HG03039 (cell line): ENCODE data around the gene ZBED6.
"Not testable (repeated sequence)": the region's sequence is repeated elsewhere in the genome, so short reads cannot be mapped to it uniquely, and the experiment has no call there.

Experiments used
- ATAC-seq: cut with Tn5 transposase; IDR thresholded peaks from one replicate; pipeline ENCODE4 v1.9.1; 2021; ENCODE audit warnings: mild to moderate bottlenecking, moderate library complexity; ENCODE audit not compliant: unreplicated experiment

Gene ZBED6, protein sequence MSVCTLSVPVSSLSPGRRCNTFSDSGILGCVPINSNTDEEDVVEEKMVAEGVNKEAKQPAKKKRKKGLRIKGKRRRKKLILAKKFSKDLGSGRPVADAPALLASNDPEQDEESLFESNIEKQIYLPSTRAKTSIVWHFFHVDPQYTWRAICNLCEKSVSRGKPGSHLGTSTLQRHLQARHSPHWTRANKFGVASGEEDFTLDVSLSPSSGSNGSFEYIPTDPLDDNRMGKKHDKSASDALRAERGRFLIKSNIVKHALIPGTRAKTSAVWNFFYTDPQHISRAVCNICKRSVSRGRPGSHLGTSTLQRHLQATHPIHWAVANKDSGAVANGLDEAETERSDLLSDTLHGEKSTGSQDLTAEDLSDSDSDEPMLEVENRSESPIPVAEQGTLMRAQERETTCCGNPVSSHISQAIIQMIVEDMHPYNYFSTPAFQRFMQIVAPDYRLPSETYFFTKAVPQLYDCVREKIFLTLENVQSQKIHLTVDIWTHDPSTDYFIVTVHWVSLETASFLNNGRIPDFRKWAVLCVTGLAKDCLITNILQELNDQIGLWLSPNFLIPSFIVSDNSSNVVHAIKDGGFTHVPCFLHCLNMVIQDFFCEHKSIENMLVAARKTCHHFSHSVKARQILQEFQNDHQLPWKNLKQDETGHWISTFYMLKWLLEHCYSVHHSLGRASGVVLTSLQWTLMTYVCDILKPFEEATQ (N-terminal part only)

DNA sequence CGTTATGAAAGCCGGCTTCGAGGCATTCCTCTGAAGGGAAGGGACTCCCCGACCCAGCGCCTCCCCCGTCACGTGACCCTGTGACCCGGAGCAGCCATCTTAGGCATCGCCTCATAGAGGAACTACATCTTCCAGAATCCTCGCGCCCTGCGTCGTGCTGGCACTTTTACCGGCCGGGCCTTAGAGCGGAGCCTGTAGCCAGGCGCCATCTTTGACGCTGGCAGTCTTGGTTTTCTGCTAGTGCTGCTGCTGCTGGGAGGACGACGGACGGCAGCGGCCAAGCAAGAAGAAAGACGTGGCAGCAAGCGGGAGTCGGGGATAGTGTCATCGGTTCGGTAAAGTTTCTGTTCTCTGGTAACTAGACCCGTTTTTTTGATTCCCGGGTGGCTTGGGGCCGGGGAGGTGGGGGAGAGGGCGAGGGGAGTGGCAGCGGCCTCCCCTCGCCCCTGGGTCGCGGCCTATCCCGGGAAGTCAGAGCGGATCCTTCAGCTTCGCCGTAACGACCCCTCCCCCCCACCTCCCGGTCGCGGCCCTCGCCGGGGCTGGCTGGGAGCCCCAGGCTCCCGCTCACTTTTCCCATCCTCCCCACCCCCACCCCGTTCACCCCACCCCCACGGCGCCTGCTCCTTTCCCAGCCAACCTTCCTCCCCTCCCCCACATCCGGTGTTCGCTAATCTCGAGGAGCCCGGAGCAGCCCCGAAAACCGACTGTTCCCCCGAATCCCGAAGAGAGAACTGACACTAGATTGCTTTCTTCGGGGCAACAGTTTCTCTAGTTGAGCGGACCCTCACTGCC lies at the start of gene ZBED6, which contains the start of gene ZC3H11A:
TSS of gene ZBED6 (plus strand) at position 183 of the 795 bp plus-strand sequence. CDS start 1,900 bp downstream, outside the sequence.
TSS of gene ZC3H11A (plus strand) at position 183 of the 795 bp plus-strand sequence. CDS start 21,448 bp downstream, outside the sequence.
- ATAC-seq = peak; percentile 91

DNA sequence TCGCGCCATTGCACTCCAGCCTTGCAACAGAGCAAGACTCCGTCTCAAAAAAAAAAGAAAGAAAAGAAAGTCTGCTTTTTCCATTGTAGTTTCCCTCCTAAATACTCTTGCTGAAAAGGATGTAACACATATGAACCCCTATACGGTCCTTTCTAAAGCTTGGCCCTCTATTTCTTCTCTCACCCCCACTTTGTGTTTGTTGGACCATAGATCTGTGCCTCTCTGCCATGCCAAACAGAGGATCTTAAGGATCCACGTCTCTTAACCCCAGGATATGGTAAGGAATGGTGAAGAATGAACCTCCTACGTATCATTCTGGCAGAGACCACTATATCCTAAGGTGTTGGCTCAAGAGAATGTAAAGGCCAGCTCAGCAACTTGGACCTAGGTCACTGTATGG lies 49.1 kb upstream of the ZBED6 start:
- ATAC-seq = no peak

DNA sequence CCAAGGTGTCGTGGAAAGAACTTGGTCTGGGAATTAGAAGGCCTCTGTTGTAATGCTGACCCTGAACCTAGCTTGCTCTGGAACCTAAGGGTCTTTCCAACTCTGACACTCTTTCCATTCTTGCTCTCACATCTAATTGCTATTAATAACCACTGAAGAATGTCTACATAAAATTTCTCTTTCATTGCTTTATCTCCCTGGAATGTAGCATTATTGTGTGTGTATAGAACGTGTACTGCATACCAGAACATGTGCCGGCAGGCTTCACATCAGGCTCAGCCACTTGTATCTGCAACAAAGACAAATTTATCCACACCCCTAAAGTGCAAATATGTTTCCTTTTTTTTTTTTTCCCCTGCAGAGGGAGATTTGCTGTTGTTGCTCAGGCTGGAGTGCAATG lies 44.4 kb upstream of the ZBED6 start:
- no peak for ATAC-seq

DNA sequence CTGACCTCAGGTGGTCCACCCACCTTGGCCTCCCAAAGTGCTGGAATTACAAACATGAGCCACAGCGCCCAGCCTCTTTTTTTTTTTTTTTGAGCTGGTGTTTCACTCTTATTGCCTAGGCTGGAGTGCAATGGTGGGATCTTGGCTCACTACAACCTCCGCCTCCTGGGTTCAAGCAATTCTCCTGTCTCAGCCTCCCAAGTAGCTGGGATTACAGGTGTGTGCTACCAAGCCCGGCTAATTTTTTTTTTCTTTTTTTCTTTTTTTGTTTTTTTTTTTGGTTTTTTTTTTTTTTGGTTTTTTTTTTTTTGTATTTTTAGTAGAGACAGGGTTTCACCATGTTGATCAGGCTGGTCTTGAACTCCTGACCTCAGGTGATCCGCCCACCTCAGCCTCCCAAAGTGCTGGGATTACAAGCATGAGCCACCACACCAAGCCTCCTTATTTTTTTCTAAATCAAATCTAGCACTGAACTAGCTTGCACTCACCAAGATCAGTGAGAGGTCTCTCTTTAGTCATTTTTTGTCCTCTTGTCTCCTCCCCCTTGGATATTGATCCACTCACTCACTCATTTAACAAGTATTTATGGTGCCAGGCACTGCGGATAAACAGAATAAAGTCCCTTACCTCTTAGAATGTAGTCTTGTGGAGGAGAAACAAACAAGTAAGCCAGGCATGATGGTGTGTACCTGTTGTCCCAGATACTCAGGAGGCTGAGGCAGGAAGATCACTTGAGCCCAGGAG lies 43.6 kb upstream of the ZBED6 start:
- ATAC-seq = not testable (repeated sequence)

DNA sequence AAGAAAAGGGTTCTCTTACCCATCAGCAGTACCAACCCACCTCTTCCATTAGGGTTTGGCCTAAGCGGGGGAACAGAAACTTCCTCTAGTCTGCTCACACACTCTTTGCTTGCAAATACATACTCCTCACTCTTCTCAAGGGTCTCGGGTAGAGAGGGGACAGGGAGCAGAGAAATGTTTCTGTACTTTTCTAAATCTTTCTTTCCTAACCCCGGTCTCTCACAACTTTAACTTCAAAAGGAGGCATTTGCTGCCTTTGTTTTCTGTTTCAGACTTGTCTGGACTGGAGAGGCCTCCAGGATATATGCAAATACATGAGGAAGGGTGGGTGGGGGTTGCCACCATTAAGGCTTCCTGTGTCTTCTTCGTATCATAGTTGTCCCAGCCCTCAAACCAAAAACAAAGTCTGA lies 41.0 kb upstream of the ZBED6 start:
- peak; percentile 55 for ATAC-seq

DNA sequence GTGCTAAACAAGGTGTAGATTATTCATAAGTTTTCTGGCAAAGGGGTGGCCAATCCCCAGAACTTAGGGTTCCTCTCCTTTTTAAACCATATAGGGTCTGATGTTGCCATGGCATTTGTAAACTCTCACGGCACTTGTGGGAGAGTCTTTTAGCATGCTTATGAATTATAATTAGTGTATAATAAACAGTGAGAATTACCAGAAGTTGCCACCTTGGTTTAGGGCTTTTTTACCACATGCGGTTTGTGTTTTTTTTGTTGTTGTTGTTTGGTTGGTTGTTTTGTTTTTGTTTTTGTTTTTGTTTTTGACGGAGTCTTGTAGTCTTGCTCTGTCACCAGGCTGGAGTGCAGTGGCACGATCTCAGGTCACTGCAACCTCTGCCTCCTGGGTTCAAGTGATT lies 39.4 kb upstream of the ZBED6 start:
- ATAC-seq = no peak

DNA sequence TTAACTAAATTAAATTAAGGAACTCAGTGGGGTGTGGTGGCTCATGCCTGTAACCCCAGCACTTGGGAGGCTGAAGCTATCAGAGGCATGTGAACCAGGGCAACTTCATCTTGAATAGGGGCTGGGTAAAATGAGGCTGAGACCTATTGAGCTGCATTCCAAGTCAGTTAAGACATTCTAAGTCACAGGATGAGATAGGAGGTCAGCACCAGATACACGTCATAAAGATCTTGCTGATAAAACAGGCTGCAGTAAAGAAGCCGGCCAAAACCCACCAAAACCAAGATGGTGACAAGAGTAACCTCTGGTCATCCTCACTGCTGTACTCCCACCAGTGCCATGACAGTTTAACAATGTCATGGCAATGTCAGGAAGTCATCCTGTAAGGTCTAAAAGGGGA lies 36.7 kb upstream of the ZBED6 start:
- not testable (repeated sequence) for ATAC-seq

DNA sequence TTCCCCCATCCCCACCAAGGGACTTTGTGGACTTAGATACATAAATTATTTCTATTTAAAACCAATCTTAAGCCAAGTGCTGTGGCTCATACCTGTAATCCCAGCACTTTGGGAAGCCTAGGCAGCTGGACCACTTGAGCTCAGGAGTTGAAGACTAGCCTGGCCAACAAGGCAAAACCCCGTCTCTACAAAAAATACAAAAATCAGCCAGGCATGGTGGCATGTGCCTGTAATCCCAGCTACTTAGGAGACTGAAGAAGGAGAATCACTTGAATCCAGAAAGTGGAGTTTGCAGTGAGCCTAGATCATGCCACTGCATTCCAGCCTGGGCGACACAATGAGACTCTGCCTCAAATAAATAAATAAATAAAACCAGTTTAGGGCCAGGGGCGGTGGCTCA lies 34.9 kb upstream of the ZBED6 start:
- ATAC-seq = no peak

DNA sequence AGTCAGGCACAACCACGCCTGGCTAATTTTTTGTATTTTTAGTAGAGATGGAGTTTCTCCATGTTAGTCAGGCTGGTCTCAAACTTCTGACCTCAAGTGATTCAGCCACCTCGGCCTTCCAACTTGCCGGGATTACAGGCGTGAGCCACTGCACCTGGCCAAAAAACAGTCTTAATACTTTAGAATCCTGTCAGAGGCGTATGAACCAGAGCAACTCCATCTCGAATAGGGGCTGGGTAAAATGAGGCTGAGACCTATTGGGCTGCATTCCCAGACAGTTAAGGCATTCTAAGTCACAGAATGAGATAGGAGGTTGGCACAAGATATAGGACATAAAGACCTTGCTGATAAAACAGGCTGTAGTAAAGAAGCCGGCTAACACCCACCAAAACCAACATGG lies 33.5 kb upstream of the ZBED6 start:
- ATAC-seq = not testable (repeated sequence)

DNA sequence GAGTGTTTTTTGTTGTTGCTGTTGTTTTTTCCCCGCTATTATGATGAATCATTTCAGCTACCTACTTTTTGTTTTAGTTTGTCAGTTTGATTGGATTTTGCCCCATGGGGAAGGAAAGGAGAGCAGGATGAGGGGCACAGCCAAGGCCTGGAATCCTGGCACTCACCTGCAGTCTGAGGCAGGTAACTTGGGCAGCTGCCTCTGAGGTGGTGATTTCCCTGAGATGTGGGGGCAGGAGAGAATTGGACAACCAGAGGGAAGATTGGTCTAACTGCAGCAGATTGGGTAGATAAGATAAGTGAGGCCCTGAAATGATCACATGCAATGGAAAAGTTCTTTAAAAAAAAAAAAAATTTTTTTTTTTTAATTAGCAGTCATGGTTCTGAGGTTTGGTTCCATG lies 31.9 kb upstream of the ZBED6 start:
- ATAC-seq = no peak

DNA sequence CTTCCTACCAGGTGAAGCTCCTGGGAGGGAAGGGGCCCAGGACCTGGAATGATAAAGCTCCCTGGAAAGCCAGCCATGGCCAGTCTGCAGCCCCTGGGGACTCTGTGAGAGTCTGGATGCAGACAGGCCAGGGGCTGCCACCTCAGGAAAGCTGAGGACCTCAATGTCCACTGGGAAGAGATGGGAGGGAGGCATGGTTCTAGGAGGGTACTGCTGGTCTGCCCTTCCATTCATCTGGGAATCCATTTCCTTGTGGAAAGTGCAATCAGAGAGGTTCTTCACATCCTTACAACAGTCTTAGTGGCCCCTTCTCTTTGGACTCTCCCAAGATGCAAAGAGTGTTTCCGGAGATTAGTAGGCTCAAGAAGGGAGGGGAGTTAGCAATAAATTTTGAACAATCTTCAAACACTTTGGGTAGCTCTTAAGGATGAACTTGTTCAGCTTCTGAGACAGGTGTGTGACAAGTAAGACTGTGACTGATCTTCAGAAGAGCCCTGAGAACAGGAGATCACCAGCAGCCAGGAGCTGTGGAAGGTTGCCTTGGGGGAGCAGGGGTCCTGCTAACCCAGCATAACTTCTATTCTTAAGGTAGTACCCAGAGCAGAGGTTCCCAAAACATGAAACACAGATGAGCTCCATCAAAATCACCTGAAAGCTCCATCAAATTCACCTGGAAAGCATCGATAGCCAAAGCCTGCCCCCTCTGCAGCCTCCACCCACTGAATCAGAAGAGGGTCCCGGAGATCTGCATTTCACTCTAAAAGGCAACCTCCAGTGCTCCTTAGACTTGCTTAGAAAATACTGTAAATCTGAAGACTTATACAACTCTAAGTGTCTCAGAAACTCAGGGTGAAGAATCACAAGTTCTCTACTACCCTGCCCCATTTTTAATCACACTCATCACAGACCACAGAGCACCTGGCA lies 31.1 kb upstream of the ZBED6 start:
- ATAC-seq = no peak

DNA sequence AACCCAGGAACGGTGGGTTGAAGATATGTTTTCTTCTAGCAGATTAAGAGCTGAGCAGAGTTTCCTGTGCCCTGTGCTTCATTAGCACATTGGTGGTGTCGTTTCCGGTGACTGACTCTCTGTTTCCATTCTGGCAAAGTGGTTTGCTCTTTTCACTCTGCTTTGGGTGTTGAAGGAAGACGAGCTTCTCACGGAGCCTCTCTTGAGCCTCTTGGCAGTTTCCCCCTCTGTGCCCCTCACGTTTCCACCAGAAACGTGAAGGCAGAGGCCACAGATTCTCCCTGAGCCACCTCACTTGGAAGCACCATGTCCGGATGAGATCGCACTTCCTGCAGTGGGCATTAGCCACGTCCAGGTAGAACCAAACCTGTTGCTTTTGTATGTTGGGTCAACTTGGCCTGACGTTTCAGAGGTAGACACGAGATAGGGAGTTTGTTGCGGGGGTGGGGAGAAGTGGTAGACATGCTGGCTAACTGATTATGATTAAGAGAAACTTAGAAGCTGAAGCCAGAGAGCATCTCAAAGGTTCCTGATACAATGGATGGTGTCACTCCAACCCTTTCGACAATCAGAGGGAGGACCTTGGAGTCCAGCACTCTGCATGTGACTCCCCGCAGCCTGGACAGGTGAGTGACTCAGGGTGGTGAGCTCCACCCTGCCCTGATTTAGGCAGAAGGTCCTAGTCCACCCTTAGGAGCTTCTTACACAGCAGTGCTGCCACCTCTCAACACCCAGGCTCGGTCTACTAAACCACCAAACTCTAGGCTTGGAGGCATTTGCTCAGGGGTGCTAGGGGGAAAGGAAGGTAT lies 30.2 kb upstream of the ZBED6 start, which contains the start of gene LAX1:
TSS of gene LAX1 (plus strand) at position 155 of the 809 bp plus-strand sequence. CDS start at position 538, 383 bp downstream.
- ATAC-seq = no peak

DNA sequence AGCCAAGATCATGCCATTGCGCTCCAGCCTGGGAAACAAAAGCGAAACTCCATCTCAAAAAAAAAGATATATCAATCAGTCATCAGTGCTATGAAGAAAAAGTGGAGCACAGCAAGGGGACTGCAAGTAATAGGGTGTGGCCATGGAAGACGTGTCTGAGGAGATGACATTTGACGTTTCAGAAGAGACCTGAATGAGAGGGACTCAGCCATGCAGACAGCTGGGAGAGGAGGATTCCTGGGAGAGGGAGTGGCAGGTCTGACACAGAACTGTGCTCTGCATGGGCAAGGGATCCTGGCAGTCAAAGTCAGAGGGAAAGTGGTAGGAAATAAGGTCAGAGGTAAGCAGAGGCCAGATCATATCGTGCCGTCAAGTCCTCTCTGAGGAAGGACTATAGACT lies 27.2 kb upstream of the ZBED6 start:
- no peak for ATAC-seq

DNA sequence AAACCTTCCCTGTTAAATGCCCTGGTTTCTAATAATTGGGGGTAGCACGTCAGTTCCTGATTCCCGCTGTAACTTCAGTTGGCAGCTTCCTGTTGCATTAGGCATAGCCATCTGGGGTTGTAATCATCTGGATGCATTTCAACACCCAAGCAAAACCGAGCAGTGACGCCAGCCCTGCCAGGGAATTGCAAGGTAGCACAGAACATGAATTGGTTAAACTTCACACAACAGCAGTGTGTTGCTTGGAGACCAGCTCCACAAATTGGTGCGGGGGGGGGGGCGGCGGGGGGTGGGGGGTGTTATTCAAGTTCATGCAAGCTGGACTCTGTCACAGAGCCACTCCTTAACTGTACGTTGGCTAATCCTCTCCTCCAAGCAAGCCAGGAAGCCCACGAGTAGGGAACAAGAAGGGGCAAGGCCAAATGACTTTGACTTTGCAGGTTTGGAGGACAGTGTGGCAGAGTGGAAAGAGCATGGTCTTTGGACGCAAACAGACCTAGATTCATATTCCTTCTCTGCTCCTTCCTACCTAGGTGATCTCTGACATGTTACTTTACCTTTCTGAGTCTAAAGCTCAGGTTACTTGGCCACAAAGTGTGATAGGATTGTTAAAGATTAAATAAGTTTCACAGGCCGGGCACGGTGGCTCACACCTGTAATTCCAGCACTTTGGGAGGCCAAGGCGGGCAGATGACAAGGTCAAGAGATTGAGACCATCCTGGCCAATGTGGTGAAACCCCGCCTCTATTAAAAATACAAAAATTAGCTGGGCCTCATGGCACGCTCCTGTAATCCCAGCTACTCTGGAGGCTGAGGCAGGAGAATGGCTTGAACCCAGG lies 25.7 kb upstream of the ZBED6 start:
- ATAC-seq = no peak

DNA sequence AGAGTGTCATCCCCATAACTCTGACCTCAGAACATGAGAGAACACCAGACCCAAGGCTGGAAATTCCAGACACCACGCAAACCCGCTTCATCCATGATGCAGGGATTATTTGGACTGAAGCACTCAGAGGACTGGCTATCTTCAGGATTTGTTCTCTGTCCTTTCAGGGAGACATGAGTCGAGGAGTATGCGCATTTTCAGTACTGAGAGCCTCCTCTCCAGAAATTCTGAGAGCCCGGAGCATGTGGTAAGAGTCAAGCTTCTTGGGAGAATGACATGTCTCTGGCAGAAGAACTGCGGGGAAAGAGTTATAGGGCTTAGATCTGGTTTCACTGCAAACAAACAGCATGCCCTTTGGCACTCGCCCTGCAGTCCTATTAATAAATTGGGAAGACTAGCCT lies 23.5 kb upstream of the ZBED6 start:
- no peak for ATAC-seq

DNA sequence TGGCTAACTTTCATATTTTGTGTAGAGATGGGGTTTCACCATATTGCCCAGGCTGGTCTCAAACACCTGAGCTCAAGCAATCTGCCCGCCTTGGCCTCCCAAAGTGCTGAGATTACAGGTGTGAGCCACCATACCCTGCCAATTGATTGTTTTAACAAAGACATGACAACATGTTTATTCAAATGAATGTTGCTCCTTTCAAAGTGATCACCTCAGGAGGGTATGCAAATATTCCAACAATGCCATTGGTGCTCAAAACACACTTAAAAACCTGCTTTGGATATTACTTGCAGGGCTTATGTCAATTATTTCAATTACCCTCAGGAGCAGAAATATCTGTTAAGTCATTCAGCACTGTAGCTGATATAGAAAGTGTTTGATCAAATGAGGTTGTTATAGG lies 22.6 kb upstream of the ZBED6 start:
- ATAC-seq = no peak

DNA sequence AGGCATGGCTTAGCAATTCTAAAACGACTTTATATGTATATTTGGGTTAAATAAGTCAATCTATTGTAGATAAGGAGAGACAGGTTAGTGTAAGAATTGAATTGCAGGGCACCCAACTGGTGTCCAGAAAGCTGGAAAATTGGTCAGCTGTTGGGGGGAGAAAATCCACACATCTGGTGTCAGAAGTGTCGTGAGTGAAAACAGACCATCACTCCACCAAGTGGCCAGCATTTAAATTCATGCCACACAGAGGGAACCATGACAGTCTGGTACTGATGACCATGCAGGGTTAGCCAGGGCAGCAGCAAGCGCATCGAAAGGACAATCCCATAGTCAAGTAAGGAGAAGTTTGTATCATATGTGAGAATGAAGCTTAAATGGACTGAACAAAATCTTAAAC lies 18.8 kb upstream of the ZBED6 start:
- no peak for ATAC-seq

DNA sequence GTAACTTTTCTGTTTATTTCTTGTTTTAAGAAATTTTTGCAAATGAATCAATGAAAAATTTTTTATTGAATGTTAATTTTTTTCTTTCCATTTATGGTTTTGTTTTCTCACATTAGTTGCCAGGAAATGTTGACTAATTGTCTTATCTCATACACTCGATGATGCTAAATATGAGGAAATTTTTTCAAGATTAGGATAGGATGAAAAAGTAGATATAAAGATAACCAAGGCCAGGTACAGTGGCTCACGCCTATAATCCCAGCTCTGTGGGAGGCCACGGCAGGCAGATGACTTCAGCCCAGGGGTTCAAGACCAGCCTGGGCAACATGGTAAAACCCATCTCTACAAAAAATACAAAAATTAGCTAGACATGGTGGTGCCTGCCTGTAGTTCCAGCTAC lies 17.8 kb upstream of the ZBED6 start:
- ATAC-seq = no peak
